Epithelial cell of proximal tubule (primary cell): ENCODE results near the gene KLK3. TPM values are rescaled to one million over a fixed set of nuclear protein-coding genes. Genes with fewer than 3 reads are reported as not detected.

Experiments
- DNase-seq: peaks from one replicate; pipeline ENCODE4 v3.0.0-alpha.2; 2011; ENCODE audit warnings: low read depth
- H3K4me3 ChIP-seq: 2 replicates; pipeline ENCODE4 v1.5.1; 2011; ENCODE audit warnings: low read depth, mild to moderate bottlenecking, low read length
- total RNA-seq: library from RNA; depleted of rRNA; stranded (reverse); fragments of >200 nt; gene quantifications from 2 replicates; pipeline ENCODE4 v1.2.3, GENCODE V29; 2015
- TF ChIP-seq, protein P1 (sequence below): conservative IDR thresholded peaks from 2 replicates; pipeline ENCODE4 v1.5.1; 2012; ENCODE audit warnings: low read depth, mild to moderate bottlenecking, low read length

The KLK3 gene
- total RNA-seq, 1 donor from 2014 or later: not detected

DNA sequence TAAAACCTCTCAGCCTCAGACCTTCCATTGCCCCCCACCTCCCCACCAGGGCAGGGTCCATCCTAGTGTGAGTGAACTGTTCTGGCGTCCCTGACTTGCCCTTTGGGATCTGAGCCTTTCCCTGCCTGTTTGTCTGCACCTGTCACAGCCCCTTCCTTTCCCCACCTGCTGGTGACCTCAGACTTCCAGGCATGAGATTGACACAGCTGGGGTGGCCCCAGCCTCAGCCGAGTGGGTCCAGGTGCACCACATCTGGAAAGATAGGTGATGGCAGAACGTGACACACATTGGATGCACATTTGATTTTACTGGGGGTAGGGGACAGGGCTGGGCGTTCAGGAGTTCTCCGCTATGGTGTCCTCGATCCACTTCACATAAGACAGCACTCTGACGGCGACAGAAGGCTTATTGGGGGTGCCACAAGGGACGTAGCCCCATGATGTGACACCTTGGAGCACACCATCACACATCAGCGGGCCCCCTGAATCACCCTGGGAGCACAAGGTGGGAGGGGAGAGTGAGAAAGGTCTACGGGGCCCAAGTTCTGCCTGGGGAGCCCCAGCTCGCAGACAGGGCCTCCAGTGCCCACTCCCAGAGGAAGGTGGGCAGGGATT is 35.7 kb upstream of the KLK3 start:
- H3K4me3 ChIP-seq: no peak overlapping the region
- no peak for DNase-seq
- TF ChIP-seq, protein P1, sequence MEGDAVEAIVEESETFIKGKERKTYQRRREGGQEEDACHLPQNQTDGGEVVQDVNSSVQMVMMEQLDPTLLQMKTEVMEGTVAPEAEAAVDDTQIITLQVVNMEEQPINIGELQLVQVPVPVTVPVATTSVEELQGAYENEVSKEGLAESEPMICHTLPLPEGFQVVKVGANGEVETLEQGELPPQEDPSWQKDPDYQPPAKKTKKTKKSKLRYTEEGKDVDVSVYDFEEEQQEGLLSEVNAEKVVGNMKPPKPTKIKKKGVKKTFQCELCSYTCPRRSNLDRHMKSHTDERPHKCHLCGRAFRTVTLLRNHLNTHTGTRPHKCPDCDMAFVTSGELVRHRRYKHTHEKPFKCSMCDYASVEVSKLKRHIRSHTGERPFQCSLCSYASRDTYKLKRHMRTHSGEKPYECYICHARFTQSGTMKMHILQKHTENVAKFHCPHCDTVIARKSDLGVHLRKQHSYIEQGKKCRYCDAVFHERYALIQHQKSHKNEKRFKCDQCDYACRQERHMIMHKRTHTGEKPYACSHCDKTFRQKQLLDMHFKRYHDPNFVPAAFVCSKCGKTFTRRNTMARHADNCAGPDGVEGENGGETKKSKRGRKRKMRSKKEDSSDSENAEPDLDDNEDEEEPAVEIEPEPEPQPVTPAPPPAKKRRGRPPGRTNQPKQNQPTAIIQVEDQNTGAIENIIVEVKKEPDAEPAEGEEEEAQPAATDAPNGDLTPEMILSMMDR: no peak

DNA sequence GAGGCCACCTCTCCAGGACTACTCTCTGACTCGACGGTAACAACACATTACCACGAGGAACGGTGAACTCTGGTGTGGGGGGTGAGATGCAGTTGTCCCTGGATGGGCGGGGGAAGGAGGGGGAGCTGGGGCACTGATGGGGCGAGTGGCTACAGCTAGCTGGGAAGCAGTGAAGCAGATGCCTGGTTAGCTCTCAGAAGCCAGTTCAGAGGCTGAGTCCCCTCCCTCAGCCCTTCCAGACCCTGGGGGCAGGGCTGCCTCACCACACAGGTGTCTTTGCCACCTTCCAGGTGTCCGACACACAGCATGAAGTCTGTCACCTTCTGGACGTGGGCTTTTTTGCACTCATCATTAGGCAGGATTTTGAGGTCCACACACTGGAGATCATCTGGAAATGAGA is 35.1 kb upstream of the KLK3 start:
- no peak overlapping the region for H3K4me3 ChIP-seq
- TF ChIP-seq, protein P1: no peak
- DNase-seq: no peak

DNA sequence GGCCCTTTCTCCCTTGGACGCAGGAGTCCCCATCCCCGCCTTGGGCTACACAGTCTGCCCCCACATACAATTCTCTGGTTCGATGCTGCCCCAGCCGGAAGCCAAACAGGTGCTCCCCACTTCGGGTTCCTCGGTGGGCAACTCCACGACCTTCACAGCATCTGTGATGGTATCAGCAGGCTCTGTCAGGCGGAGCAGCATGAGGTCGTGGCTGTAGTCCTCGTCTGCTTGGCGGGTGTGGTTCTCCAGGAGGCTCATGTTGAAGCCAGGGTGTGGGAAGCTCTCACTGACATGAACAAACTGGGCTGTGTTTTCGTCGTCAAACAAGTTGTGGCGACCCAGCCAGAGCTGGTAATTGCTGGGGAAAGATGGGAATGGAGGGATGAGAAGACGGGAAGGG is 34.6 kb upstream of the KLK3 start:
- no peak overlapping the region for H3K4me3 ChIP-seq
- no peak for DNase-seq
- TF ChIP-seq, protein P1: no peak

DNA sequence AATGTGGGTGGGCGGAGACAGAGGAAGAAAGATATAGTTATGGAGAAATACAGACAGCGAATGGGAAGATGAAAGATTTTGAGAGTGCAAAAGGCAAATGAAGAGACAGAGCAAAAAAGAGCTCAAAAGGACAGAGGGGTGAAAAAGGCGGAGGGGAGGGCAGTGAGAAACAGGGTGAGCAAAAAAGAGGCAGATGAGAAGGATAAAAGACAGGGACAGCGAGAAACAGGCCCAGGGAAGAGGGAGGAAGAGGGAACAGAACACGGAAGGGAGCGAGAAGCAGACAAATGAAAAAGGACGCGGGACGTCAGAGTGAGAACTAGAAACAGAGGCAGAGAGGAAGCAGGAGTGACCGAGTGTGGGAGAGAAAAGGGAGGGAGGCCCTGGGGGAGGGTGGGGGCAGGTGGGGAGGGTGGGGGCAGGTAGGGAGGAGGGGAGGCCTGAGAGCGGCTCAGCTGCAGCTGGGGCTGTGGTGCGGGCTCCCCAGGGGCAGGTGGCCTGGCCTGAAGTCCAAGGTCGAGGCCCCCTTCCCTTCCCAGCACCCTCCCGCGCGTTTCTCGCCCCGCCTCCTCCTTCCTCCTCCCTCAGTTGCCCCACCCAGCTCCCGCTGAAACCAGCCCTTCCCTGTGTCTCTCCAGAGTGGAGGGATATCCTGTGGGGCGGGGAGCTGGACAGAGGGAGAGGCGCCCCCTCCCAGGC is 34.0 kb upstream of the KLK3 start:
- H3K4me3 ChIP-seq: no peak overlapping the region
- TF ChIP-seq, protein P1: no peak
- DNase-seq: no peak

DNA sequence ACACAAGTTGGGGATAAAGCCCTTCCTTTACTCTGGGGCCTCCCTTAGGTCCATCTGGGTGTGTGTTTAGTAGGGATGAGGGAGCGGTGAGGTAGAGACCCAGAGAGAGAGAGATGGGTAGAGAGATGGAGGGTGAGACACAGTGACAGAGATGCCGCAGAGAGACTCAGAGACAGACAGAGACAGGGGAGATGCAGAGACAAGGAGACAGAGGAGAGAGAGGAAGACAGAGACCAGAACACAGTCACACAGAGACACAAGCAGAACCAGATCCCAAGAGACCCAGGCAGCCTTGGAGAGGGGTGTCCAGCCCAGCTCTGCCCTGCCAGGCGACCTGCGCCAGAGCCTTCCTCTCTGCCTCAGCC is 33.5 kb upstream of the KLK3 start:
- TF ChIP-seq, protein P1: no peak
- H3K4me3 ChIP-seq: no peak overlapping the region
- no peak for DNase-seq

DNA sequence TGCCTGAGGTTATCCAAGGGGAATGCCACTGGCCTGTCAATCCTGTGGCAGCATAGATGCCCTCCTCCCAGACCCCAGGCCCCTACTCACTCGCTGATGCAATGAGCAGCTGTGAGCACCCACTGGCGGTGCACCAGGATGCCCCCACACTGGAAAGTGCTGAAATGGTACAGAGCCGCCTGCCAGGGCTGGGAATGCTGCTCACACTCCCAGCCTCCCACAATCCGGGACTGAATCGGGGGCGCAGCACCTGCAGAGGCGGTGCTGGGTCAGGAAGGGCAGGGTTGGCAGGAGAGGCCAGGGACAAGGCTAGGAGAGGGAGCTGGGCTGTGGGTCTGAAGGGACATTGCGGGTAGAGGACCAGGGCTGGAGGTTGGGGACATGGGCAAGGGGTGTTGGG is 33.1 kb upstream of the KLK3 start:
- no peak for DNase-seq
- H3K4me3 ChIP-seq: no peak overlapping the region
- TF ChIP-seq, protein P1: no peak
